Progenitor cell of endocrine pancreas (in vitro differentiated cells): ENCODE results near the gene BCCIP. TPM values are rescaled to one million over a fixed set of nuclear protein-coding genes. Genes with fewer than 3 reads are reported as not detected.
A peak's percentile ranks its signal among the peaks of the same experiment; 100 is the strongest.

ENCODE experiments used
- DNase-seq: peaks from one replicate; pipeline ENCODE4 v3.0.0; 2021; ENCODE audit warnings: low spot score; ENCODE audit not compliant: unreplicated experiment
- H3K27ac Mint-ChIP-seq: 2 replicates; pipeline ENCODE4 v1.8.0; 2021; ENCODE audit warnings: mild to moderate bottlenecking, moderate library complexity, mixed read lengths
- H3K27me3 Mint-ChIP-seq: 2 replicates; pipeline ENCODE4 v1.8.0; 2021; ENCODE audit warnings: mixed read lengths
- H3K36me3 Mint-ChIP-seq: 2 replicates; pipeline ENCODE4 v1.8.0; 2022; ENCODE audit warnings: mixed read lengths; ENCODE audit not compliant: insufficient read depth
- H3K4me1 Mint-ChIP-seq: 2 replicates; pipeline ENCODE4 v1.8.0; 2021; ENCODE audit warnings: low read depth, mixed read lengths
- H3K4me3 Mint-ChIP-seq: 2 replicates; pipeline ENCODE4 v1.8.0; 2021; ENCODE audit warnings: low read depth, mild to moderate bottlenecking, moderate library complexity, mixed read lengths
- H3K9me3 Mint-ChIP-seq: 2 replicates; pipeline ENCODE4 v1.8.0; 2021; ENCODE audit warnings: low read depth, mixed read lengths
- microRNA-seq: library from miRNA; unstranded; fragments of <30 nt; microRNA quantifications from one replicate; pipeline ENCODE4 v1.1.0, GENCODE V29; 2020; ENCODE audit warnings: borderline number of aligned reads; ENCODE audit not compliant: unreplicated experiment
- total RNA-seq: library from RNA; stranded (reverse); gene quantifications from 2 replicates; pipeline ENCODE4 v1.2.1, GENCODE V29; 2021
- TF ChIP-seq, protein P1 (sequence below): fragments of 200-600 bp; sonication (generic); IDR thresholded peaks from one replicate; pipeline ENCODE4 v1.5.0; 2021; ENCODE audit warnings: antibody characterized with exemption, mild to moderate bottlenecking; ENCODE audit not compliant: unreplicated experiment

The BCCIP gene
- total RNA-seq, 1 donor from 2014 or later: 69.8 TPM

GRCh38 chr10:125880719-125881118 is 57.4 kb downstream of the BCCIP start:
- peaks cover 8% of the 10 kb centered on the region for H3K9me3 Mint-ChIP-seq
- TF ChIP-seq, protein P1, sequence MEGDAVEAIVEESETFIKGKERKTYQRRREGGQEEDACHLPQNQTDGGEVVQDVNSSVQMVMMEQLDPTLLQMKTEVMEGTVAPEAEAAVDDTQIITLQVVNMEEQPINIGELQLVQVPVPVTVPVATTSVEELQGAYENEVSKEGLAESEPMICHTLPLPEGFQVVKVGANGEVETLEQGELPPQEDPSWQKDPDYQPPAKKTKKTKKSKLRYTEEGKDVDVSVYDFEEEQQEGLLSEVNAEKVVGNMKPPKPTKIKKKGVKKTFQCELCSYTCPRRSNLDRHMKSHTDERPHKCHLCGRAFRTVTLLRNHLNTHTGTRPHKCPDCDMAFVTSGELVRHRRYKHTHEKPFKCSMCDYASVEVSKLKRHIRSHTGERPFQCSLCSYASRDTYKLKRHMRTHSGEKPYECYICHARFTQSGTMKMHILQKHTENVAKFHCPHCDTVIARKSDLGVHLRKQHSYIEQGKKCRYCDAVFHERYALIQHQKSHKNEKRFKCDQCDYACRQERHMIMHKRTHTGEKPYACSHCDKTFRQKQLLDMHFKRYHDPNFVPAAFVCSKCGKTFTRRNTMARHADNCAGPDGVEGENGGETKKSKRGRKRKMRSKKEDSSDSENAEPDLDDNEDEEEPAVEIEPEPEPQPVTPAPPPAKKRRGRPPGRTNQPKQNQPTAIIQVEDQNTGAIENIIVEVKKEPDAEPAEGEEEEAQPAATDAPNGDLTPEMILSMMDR: no peak
- no peak overlapping the region for H3K4me3 Mint-ChIP-seq
- no peaks in the 10 kb centered on the region for H3K27me3 Mint-ChIP-seq
- H3K36me3 Mint-ChIP-seq: peaks cover 25% of the 10 kb centered on the region
- H3K27ac Mint-ChIP-seq: no peak overlapping the region
- no peak for DNase-seq
- peaks cover 12% of the 10 kb centered on the region for H3K4me1 Mint-ChIP-seq

GRCh38 chr10:125881192-125881591 is 57.8 kb downstream of the BCCIP start, which contains the start of gene DHX32:
Gene DHX32 (minus strand): TSS chr10:125881292. CDS start chr10:125880824, 468 bp downstream.
- peaks cover 12% of the 10 kb centered on the region for H3K4me1 Mint-ChIP-seq

DNA sequence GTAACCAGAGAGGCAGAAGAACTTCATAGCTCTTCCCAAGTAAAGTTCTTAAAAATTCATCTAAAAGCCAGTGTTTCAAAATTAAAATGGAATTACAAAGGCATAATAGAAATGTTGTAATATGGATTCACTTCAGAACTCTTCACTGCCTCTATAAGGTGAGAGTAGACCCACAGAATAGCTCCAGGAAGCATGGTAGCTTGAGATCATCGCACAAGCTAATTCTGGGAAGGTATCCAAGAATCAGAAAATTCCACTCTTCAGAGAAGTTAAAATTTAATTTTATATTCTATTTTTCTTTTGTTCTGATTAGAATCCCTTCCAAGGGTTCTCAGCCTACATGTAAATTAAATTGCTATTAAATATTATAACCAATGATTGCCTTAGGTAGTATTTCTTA is 59.2 kb downstream of the BCCIP start:
- TF ChIP-seq, protein P1: no peak
- H3K36me3 Mint-ChIP-seq: peaks cover 12% of the 10 kb centered on the region
- H3K27me3 Mint-ChIP-seq: no peaks in the 10 kb centered on the region
- no peaks in the 10 kb centered on the region for H3K9me3 Mint-ChIP-seq
- no peak for DNase-seq
- no peak overlapping the region for H3K27ac Mint-ChIP-seq
- H3K4me1 Mint-ChIP-seq: peaks cover 12% of the 10 kb centered on the region
- H3K4me3 Mint-ChIP-seq: no peak overlapping the region

More at GRCh38 chr10:125881192-125881591, 57.8 kb downstream of the BCCIP start, which contains the start of gene DHX32:
- peak within 1 kb of the TSS; percentile 25 for H3K27ac Mint-ChIP-seq
- peaks cover 3% of the 10 kb centered on the region for H3K9me3 Mint-ChIP-seq
- no peaks in the 10 kb centered on the region for H3K27me3 Mint-ChIP-seq
- TF ChIP-seq, protein P1: no peak
- H3K4me3 Mint-ChIP-seq: no peak within 1 kb of the TSS
- H3K36me3 Mint-ChIP-seq: peaks cover 20% of the 10 kb centered on the region
- DNase-seq: no peak

- Mint-ChIP-seq H3K36me3 (peaks cover 9% of the 10 kb centered on the region), H3K4me3 (no peak overlapping the region), H3K4me1 (peaks cover 12% of the 10 kb centered on the region), H3K27ac (no peak overlapping the region), H3K27me3 (no peaks in the 10 kb centered on the region), H3K9me3 (no peaks in the 10 kb centered on the region)
- DNase-seq: no peak
- TF ChIP-seq, protein P1: no peak
These were observed 59.9 kb downstream of the BCCIP start for GRCh38 chr10:125883211-125883610.

Small RNAs within 50 kb of the gene (microRNA-seq; reads per million reads assigned to microRNA genes)
- gene MIR4484: not detected

Other genes starting within 250 kb of the BCCIP start
- gene TEX36, start 140.4 kb upstream of the BCCIP start, total RNA-seq: not detected in 2 replicates
- gene EDRF1, start 103.8 kb upstream of the BCCIP start, total RNA-seq: 47.4 and 48.2 TPM in 2 replicates
- not detected in 2 replicates for gene MMP21, start 47.7 kb upstream of the BCCIP start, total RNA-seq
- 45.0 and 47.8 TPM in 2 replicates for gene UROS, start 288 bp upstream of the BCCIP start, total RNA-seq
- 22.0 and 23.3 TPM in 2 replicates for gene DHX32, start 57.7 kb downstream of the BCCIP start, total RNA-seq
- gene FANK1, start 73.0 kb downstream of the BCCIP start, total RNA-seq: 2.5 and 3.2 TPM in 2 replicates